ENCODE results near the gene GREB1.

GRCh38 chr2:11622611-11623010 is 88.8 kb downstream of the GREB1 start:
- TF ChIP-seq CTCF (conservative IDR thresholded peaks at IDR 0.05 in 1 of 2, IDR thresholded peaks at IDR 0.05 in 1 of 2; ENCODE audit: extremely low read depth in 1 of 2, insufficient read depth in 1 of 2, low read depth in 1 of 2, low read length in 2 of 2) (no peak), EZH2 (IDR thresholded peaks at IDR 0.05; ENCODE audit: borderline replicate concordance, low read length) (no peak)
